OCI-M2 (cell line): ENCODE measurements around the gene IRF6.

ENCODE experiments used
- DNase-seq: peaks from one replicate; lab custom pipeline; 2025; ENCODE audit not compliant: unreplicated experiment; lab: John Stamatoyannopoulos, UW

IRF6 gene

GRCh38 chr1:209805875-209806760, at the start of gene IRF6:
Gene IRF6, minus strand, starts transcription at chr1:209806142. Its CDS starts 4,729 bp downstream, at chr1:209801413.
- no peak for DNase-seq

GRCh38 chr1:209855623-209856022, 49.7 kb upstream of the IRF6 start:
- no peak for DNase-seq

GRCh38 chr1:209855006-209855405, 49.1 kb upstream of the IRF6 start:
- no peak for DNase-seq

GRCh38 chr1:209854196-209854595, 48.3 kb upstream of the IRF6 start:
- DNase-seq = no peak

GRCh38 chr1:209853676-209854075, 47.7 kb upstream of the IRF6 start:
- no peak for DNase-seq

- no peak for DNase-seq
These were observed 44.5 kb upstream of the IRF6 start for GRCh38 chr1:209850342-209850979.

GRCh38 chr1:209849388-209849787, 43.4 kb upstream of the IRF6 start:
- DNase-seq = no peak

- DNase-seq = no peak
These were observed 39.4 kb upstream of the IRF6 start for GRCh38 chr1:209845408-209845725.

- no peak for DNase-seq
These were observed 38.9 kb upstream of the IRF6 start for GRCh38 chr1:209844695-209845407.

GRCh38 chr1:209840611-209841010, 34.7 kb upstream of the IRF6 start:
- DNase-seq = no peak

GRCh38 chr1:209839875-209840546, 34.1 kb upstream of the IRF6 start:
- DNase-seq = no peak

GRCh38 chr1:209838537-209838936, 32.6 kb upstream of the IRF6 start:
- no peak for DNase-seq

- DNase-seq = no peak
These were observed 31.7 kb upstream of the IRF6 start for GRCh38 chr1:209837671-209838070.

GRCh38 chr1:209835782-209836298, 29.9 kb upstream of the IRF6 start:
- DNase-seq = no peak

GRCh38 chr1:209831615-209832014, 25.7 kb upstream of the IRF6 start:
- DNase-seq = no peak

GRCh38 chr1:209830722-209831121, 24.8 kb upstream of the IRF6 start:
- DNase-seq = no peak

- DNase-seq = no peak
These were observed 23.8 kb upstream of the IRF6 start for GRCh38 chr1:209829716-209830115.

GRCh38 chr1:209827384-209828262, 21.7 kb upstream of the IRF6 start, which contains the start of gene UTP25:
Gene UTP25, plus strand, starts transcription at chr1:209827972. Its CDS starts 92 bp downstream, at chr1:209828064.
- DNase-seq = peak; percentile 86

- DNase-seq = no peak
These were observed 19.9 kb upstream of the IRF6 start for GRCh38 chr1:209825591-209826434.
